ENCODE data around the gene GLYATL1B.
"Not testable (repeated sequence)": the region's sequence is repeated elsewhere in the genome, so short reads cannot be mapped to it uniquely, and the experiment has no call there.

Gene GLYATL1B

DNA sequence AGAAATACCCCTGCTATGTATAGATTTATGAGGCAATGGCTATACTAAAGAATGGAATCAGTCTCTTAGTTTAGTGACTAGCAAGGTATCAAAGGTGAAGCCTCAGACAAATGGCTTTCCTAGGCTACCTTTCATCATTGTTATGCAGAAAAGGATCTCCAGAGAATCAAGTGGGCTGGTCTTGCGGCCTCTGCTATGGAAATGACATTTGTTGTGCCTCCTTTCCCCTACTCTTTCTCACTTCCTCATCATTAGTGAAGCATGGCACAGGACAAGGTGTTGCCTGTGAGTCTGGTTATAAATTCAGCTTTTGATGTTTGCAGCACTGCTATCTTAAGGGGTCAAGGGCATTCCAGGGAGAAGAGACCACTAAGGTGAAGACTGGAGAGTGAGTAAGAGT, 34.7 kb upstream of the GLYATL1B start:
- not testable (repeated sequence) for H3K18ac ChIP-seq (ENCODE audit: low read length)
- WGBS, 2 donors (ENCODE audit: extremely low coverage in 2 of 2, insufficient read length in 2 of 2, insufficient replicate concordance in 1 of 2) = no CpG with 5 or more reads among the region's 1 CpG

DNA sequence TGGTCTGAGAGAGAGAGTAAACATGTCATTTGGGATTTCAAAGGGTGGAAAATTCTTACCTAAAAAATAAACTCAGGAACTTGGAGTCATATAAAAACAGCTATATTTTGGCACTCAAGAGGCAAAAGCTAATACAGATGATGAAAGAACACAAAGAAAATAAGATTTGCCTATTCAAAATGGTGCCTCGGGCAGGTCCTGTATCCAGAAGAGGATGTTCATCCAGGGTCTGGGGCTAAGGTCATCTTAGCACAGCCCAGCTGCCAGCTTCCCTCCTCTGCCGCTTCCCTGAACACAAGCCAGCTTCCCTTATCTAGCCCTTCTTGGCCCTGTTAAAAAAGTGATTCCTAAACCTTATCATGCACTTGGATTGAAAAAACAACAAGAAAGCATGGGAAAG, 33.8 kb upstream of the GLYATL1B start:
- H4K8ac ChIP-seq (ENCODE audit: low read depth, low read length); H2AK5ac ChIP-seq (ENCODE audit: low read depth, low read length); H2BK5ac ChIP-seq (ENCODE audit: low read length); H3K23ac ChIP-seq (ENCODE audit: low read depth, low read length, poor library complexity); H3K18ac ChIP-seq (ENCODE audit: low read length); H3K14ac ChIP-seq (ENCODE audit: low read length); H3K36me3 ChIP-seq (replicated peaks in 1 of 2; ENCODE audit: control insufficient read depth in 2 of 2, insufficient read depth in 2 of 2, low read length in 2 of 2); H2BK15ac ChIP-seq (ENCODE audit: low read length); H3K27ac ChIP-seq (replicated peaks; ENCODE audit: low read length); H4K91ac ChIP-seq (ENCODE audit: low read depth, low read length, poor library complexity); H3K4ac ChIP-seq (ENCODE audit: low read length); DNase-seq (ENCODE audit: low spot score); H3K4me3 ChIP-seq (ENCODE audit: low read length in 2 of 2); H2AFZ ChIP-seq (ENCODE audit: low read length); H3K4me1 ChIP-seq (ENCODE audit: control insufficient read depth in 2 of 2, insufficient read depth in 1 of 2, low read depth in 1 of 2, low read length in 2 of 2); H2BK12ac ChIP-seq (ENCODE audit: low read length); H3K9ac ChIP-seq (ENCODE audit: low read depth, low read length, poor library complexity); H3K27me3 ChIP-seq (ENCODE audit: control insufficient read depth in 3 of 3, insufficient read depth in 3 of 3, low read depth in 1 of 3, low read length in 3 of 3); H3K79me1 ChIP-seq (ENCODE audit: low read depth, low read length); H3K9me3 ChIP-seq (replicated peaks in 1 of 2; ENCODE audit: control insufficient read depth in 2 of 2, insufficient read depth in 1 of 2, low read depth in 1 of 2, low read length in 2 of 2); H2BK120ac ChIP-seq (ENCODE audit: low read depth, low read length); H3K4me2 ChIP-seq (ENCODE audit: insufficient read depth, low read length, poor library complexity, severe bottlenecking): not testable (repeated sequence)
- WGBS, 2 donors (ENCODE audit: extremely low coverage in 2 of 2, insufficient read length in 2 of 2, insufficient replicate concordance in 1 of 2) = no CpG with 5 or more reads among the region's 2 CpGs

More for the DNA sequence above, 34.7 kb upstream of the GLYATL1B start:
- not testable (repeated sequence) for H3K4ac ChIP-seq (ENCODE audit: low read length); H3K27me3 ChIP-seq (ENCODE audit: control insufficient read depth in 3 of 3, insufficient read depth in 3 of 3, low read depth in 1 of 3, low read length in 3 of 3); H2BK120ac ChIP-seq (ENCODE audit: low read depth, low read length); H3K9me3 ChIP-seq (replicated peaks in 1 of 2; ENCODE audit: control insufficient read depth in 2 of 2, insufficient read depth in 1 of 2, low read depth in 1 of 2, low read length in 2 of 2); H2AFZ ChIP-seq (ENCODE audit: low read length); H3K14ac ChIP-seq (ENCODE audit: low read length); H3K4me1 ChIP-seq (ENCODE audit: control insufficient read depth in 2 of 2, insufficient read depth in 1 of 2, low read depth in 1 of 2, low read length in 2 of 2); H3K79me1 ChIP-seq (ENCODE audit: low read depth, low read length); H2BK12ac ChIP-seq (ENCODE audit: low read length); H3K36me3 ChIP-seq (replicated peaks in 1 of 2; ENCODE audit: control insufficient read depth in 2 of 2, insufficient read depth in 2 of 2, low read length in 2 of 2); DNase-seq (ENCODE audit: low spot score); H2BK5ac ChIP-seq (ENCODE audit: low read length); H3K4me2 ChIP-seq (ENCODE audit: insufficient read depth, low read length, poor library complexity, severe bottlenecking); H4K8ac ChIP-seq (ENCODE audit: low read depth, low read length); H3K4me3 ChIP-seq (ENCODE audit: low read length in 2 of 2); H3K27ac ChIP-seq (replicated peaks; ENCODE audit: low read length); H2BK15ac ChIP-seq (ENCODE audit: low read length); H3K23ac ChIP-seq (ENCODE audit: low read depth, low read length, poor library complexity); H3K9ac ChIP-seq (ENCODE audit: low read depth, low read length, poor library complexity); H2AK5ac ChIP-seq (ENCODE audit: low read depth, low read length); H4K91ac ChIP-seq (ENCODE audit: low read depth, low read length, poor library complexity)

DNA sequence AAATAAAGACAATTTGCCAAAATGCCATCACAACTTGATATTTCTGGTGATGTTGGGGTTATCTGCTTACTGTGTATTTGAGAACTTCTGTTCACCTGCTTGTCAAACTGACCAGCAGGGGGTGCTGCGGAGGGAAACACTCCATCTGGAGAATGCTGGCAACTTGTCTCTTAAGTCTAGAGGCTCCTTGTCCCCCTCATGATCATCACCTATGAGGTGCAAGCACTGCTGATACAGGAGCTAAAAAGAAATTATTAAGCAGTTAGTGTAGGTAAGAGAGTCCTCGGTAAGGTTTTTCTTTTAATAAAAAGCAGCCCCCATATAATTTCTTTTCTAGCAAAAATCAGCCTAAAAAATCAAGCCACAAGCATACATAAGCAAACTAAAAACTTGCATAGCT, 32.7 kb upstream of the GLYATL1B start:
- Histone ChIP-seq H3K4me1 (ENCODE audit: control insufficient read depth in 2 of 2, insufficient read depth in 1 of 2, low read depth in 1 of 2, low read length in 2 of 2) (no peaks in the 10 kb centered on the region), H3K36me3 (replicated peaks in 1 of 2; ENCODE audit: control insufficient read depth in 2 of 2, insufficient read depth in 2 of 2, low read length in 2 of 2) (no peaks in the 10 kb centered on the region), H2BK12ac (ENCODE audit: low read length) (no peak overlapping the region), H4K8ac (ENCODE audit: low read depth, low read length) (no peak overlapping the region), H2AK5ac (ENCODE audit: low read depth, low read length) (no peak overlapping the region), H3K4me3 (ENCODE audit: low read length in 2 of 2) (no peak overlapping the region), H3K27me3 (ENCODE audit: control insufficient read depth in 3 of 3, insufficient read depth in 3 of 3, low read depth in 1 of 3, low read length in 3 of 3) (peaks cover 0 to 2% (median 0%) of the 10 kb centered on the region in 3 experiments), H3K9me3 (replicated peaks in 1 of 2; ENCODE audit: control insufficient read depth in 2 of 2, insufficient read depth in 1 of 2, low read depth in 1 of 2, low read length in 2 of 2) (no peaks in the 10 kb centered on the region), H2AFZ (ENCODE audit: low read length) (no peak overlapping the region), H3K14ac (ENCODE audit: low read length) (no peak overlapping the region), H2BK15ac (ENCODE audit: low read length) (no peak overlapping the region), H3K18ac (ENCODE audit: low read length) (no peak overlapping the region), H2BK5ac (ENCODE audit: low read length) (no peak overlapping the region), H2BK120ac (ENCODE audit: low read depth, low read length) (no peak overlapping the region), H3K79me1 (ENCODE audit: low read depth, low read length) (no peaks in the 10 kb centered on the region), H4K91ac (ENCODE audit: low read depth, low read length, poor library complexity) (no peak overlapping the region), H3K9ac (ENCODE audit: low read depth, low read length, poor library complexity) (no peak overlapping the region), H3K27ac (replicated peaks; ENCODE audit: low read length) (no peak overlapping the region), H3K4me2 (ENCODE audit: insufficient read depth, low read length, poor library complexity, severe bottlenecking) (no peak overlapping the region), H3K23ac (ENCODE audit: low read depth, low read length, poor library complexity) (no peak overlapping the region), H3K4ac (ENCODE audit: low read length) (no peak overlapping the region)
- no CpG with 5 or more reads among the region's 2 CpGs for WGBS, 2 donors (ENCODE audit: extremely low coverage in 2 of 2, insufficient read length in 2 of 2, insufficient replicate concordance in 1 of 2)
- DNase-seq (ENCODE audit: low spot score) = peak; percentile 57

DNA sequence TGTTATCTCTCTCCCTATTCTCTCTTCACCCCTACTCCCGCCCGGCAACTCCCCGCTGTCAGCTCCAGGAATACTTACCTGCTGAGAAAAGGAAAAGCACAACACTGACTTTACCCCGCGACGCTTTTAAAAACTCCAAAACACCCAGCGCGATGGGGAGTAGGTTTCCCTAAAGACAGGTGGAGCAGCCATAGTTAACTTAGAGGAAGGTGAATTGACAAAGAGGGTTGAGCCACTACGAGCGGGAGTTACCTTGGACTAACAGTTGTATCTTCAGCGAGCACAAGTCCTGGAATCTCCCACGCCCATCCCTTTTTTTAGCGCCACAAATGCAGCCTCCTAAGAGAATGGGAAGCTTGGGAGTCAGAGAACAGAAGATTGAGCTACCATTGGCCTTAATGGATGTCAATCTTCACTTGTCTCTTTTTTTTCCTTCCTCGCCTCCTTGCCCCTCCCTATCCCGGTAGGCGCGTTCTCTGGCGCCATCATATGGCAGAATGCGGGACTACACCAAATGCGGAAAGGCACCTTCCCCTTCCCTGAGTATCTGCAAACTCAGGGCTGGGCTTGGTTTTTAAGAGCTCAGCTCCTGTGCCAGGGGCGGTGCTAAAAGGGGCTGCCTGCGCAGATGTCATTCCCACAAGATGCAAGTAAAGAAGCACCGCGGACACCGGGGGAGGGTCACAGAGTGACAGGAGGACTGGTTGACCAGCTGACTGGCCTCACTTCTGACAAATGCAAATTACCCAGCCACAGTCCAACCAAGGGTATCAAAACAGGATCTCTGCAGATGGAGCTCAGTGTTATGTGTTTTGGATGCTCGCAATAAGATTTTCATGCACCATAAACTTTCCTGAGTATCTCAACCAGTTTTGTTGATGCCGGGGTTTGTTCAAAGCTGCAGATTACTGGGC, 27.7 kb upstream of the GLYATL1B start:
- not testable (repeated sequence) for H2AK5ac ChIP-seq (ENCODE audit: low read depth, low read length); H3K9ac ChIP-seq (ENCODE audit: low read depth, low read length, poor library complexity); H2BK5ac ChIP-seq (ENCODE audit: low read length); H3K4ac ChIP-seq (ENCODE audit: low read length); H2BK15ac ChIP-seq (ENCODE audit: low read length); H3K9me3 ChIP-seq (replicated peaks in 1 of 2; ENCODE audit: control insufficient read depth in 2 of 2, insufficient read depth in 1 of 2, low read depth in 1 of 2, low read length in 2 of 2); H3K27me3 ChIP-seq (ENCODE audit: control insufficient read depth in 3 of 3, insufficient read depth in 3 of 3, low read depth in 1 of 3, low read length in 3 of 3); H3K79me1 ChIP-seq (ENCODE audit: low read depth, low read length); H2BK12ac ChIP-seq (ENCODE audit: low read length); H3K27ac ChIP-seq (replicated peaks; ENCODE audit: low read length); H3K23ac ChIP-seq (ENCODE audit: low read depth, low read length, poor library complexity); H2BK120ac ChIP-seq (ENCODE audit: low read depth, low read length); H3K14ac ChIP-seq (ENCODE audit: low read length); H4K8ac ChIP-seq (ENCODE audit: low read depth, low read length); H3K18ac ChIP-seq (ENCODE audit: low read length); H4K91ac ChIP-seq (ENCODE audit: low read depth, low read length, poor library complexity); H3K4me1 ChIP-seq (ENCODE audit: control insufficient read depth in 2 of 2, insufficient read depth in 1 of 2, low read depth in 1 of 2, low read length in 2 of 2); H3K36me3 ChIP-seq (replicated peaks in 1 of 2; ENCODE audit: control insufficient read depth in 2 of 2, insufficient read depth in 2 of 2, low read length in 2 of 2)
- Histone ChIP-seq H3K4me3 (ENCODE audit: low read length in 2 of 2) (peak overlapping the region; percentile 29 to 74), H3K4me2 (ENCODE audit: insufficient read depth, low read length, poor library complexity, severe bottlenecking) (peak overlapping the region; percentile 61), H2AFZ (ENCODE audit: low read length) (peak overlapping the region; percentile 87)
- peak; percentile 97 for DNase-seq (ENCODE audit: low spot score)
- no CpG with 5 or more reads among the region's 27 CpGs for WGBS, 2 donors (ENCODE audit: extremely low coverage in 2 of 2, insufficient read length in 2 of 2, insufficient replicate concordance in 1 of 2)

Data from neuronal stem cell (in vitro differentiated cells).